IMR-90 (cell line): ENCODE data around the gene SMIM29. TPM values are rescaled to one million over a fixed set of nuclear protein-coding genes. Genes with fewer than 3 reads are reported as not detected.
A peak's percentile ranks its signal among the peaks of the same experiment; 100 is the strongest.

ENCODE experiments used
- ATAC-seq: fragments of 200-7000 bp; cut with Tn5 transposase; 2 replicates; pipeline ENCODE4 v1.9.1; 2020; ENCODE audit warnings: low read depth, mild to moderate bottlenecking, moderate library complexity
- BruUV-seq: library from RNA; stranded (reverse); fragments of 400-500 nt; replicated peaks from 2 replicates; lab custom pipeline; 2021; lab: Mats Ljungman, UMichigan
- CTCF ChIA-PET: fragments of 300-600 bp; formaldehyde crosslinking; extraction: SDS; loops from one replicate; lab custom pipeline; 2021; ENCODE audit warnings: antibody characterized with exemption; lab: Yijun Ruan, JAX
- POLR2A ChIA-PET: fragments of 300-600 bp; sonication (Branson Sonifier 250); formaldehyde crosslinking; loops from one replicate; lab custom pipeline; 2022; ENCODE audit warnings: antibody characterized with exemption; ENCODE audit not compliant: unreplicated experiment; lab: Charles Lee
- DNase-seq: peaks from one replicate; pipeline ENCODE4 v3.0.0; 2013
- H2AFZ ChIP-seq: replicated peaks from 2 replicates; pipeline ENCODE3; 2013; ENCODE audit warnings: low read length, mild to moderate bottlenecking; ENCODE audit not compliant: poor library complexity
- H2AK5ac ChIP-seq: 2 replicates; pipeline ENCODE4 v1.6.1; 2013; ENCODE audit warnings: low read depth, low read length, inconsistent platforms
- H2AK9ac ChIP-seq: replicated peaks from 2 replicates; pipeline ENCODE3; 2013; ENCODE audit warnings: mild to moderate bottlenecking, low read depth, low read length, moderate library complexity; ENCODE audit not compliant: poor library complexity
- H2BK120ac ChIP-seq: 2 replicates; pipeline ENCODE4 v1.6.1; 2013; ENCODE audit warnings: low read depth, low read length, inconsistent platforms
- H2BK15ac ChIP-seq: 3 replicates; pipeline ENCODE4 v1.6.1; 2013; ENCODE audit warnings: low read depth, low read length, inconsistent platforms
- H2BK20ac ChIP-seq: 2 replicates; pipeline ENCODE4 v1.6.1; 2013; ENCODE audit warnings: low read depth, mild to moderate bottlenecking, inconsistent platforms, low read length, moderate library complexity
- H2BK5ac ChIP-seq: 2 replicates; pipeline ENCODE4 v1.6.1; 2013; ENCODE audit warnings: mild to moderate bottlenecking, low read depth, low read length, inconsistent platforms; ENCODE audit not compliant: poor library complexity, severe bottlenecking
- H3K14ac ChIP-seq: replicated peaks from 2 replicates; pipeline ENCODE4 v1.6.1; 2013; ENCODE audit warnings: low read depth, low read length, inconsistent platforms
- H3K18ac ChIP-seq: 2 replicates; pipeline ENCODE4 v1.6.1; 2013; ENCODE audit warnings: low read depth, low read length, control low read depth
- H3K23ac ChIP-seq: 2 replicates; pipeline ENCODE4 v1.6.1; 2013; ENCODE audit warnings: low read depth, low read length, inconsistent platforms
- H3K27ac ChIP-seq: 2 replicates; pipeline ENCODE4 v1.5.1; 2013; ENCODE audit warnings: mild to moderate bottlenecking, control low read depth, low read length; ENCODE audit not compliant: insufficient read depth
- H3K27me3 ChIP-seq: 2 replicates; pipeline ENCODE4 v1.6.1; 2013; ENCODE audit warnings: low read length; ENCODE audit not compliant: control insufficient read depth, insufficient read depth
- H3K36me3 ChIP-seq: 2 replicates; pipeline ENCODE4 v1.6.1; 2013; ENCODE audit warnings: low read length, mixed read lengths; ENCODE audit not compliant: control insufficient read depth, insufficient read depth
- H3K4ac ChIP-seq: 2 replicates; pipeline ENCODE4 v1.6.1; 2013; ENCODE audit warnings: low read depth, low read length, inconsistent platforms
- H3K4me1 ChIP-seq: 2 replicates; pipeline ENCODE4 v1.6.1; 2013; ENCODE audit warnings: low read length, mixed read lengths; ENCODE audit not compliant: control insufficient read depth, insufficient read depth
- H3K4me2 ChIP-seq: 2 replicates; pipeline ENCODE4 v1.6.1; 2013; ENCODE audit warnings: low read depth, mild to moderate bottlenecking, control low read depth, low read length, moderate library complexity
- H3K4me3 ChIP-seq: 2 replicates; pipeline ENCODE4 v1.5.1; 2013; ENCODE audit warnings: low read depth, mild to moderate bottlenecking, control low read depth, low read length, moderate library complexity; ENCODE audit not compliant: insufficient read depth
- H3K56ac ChIP-seq: 2 replicates; pipeline ENCODE4 v1.6.1; 2013; ENCODE audit warnings: low read length, inconsistent platforms; ENCODE audit not compliant: insufficient read depth; ENCODE audit errors: extremely low read depth
- H3K79me1 ChIP-seq, 2 experiments: 2 replicates each; pipeline ENCODE4 v1.6.1; 2013; ENCODE audit warnings: low read length in 2 of 2, inconsistent platforms in 1 of 2, low read depth in 1 of 2
- H3K9ac ChIP-seq: 2 replicates; pipeline ENCODE4 v1.6.1; 2013; ENCODE audit warnings: low read depth, low read length, control low read depth
- H3K9me1 ChIP-seq: 2 replicates; pipeline ENCODE4 v1.6.1; 2013; ENCODE audit warnings: low read length, inconsistent platforms; ENCODE audit not compliant: insufficient read depth
- H3K9me3 ChIP-seq: 2 replicates; pipeline ENCODE4 v1.6.1; 2013; ENCODE audit warnings: low read length; ENCODE audit not compliant: control insufficient read depth, insufficient read depth
- H4K20me1 ChIP-seq: 2 replicates; pipeline ENCODE4 v1.6.1; 2013; ENCODE audit warnings: low read length, inconsistent platforms; ENCODE audit not compliant: insufficient read depth
- H4K5ac ChIP-seq: 2 replicates; pipeline ENCODE4 v1.6.1; 2013; ENCODE audit warnings: mild to moderate bottlenecking, low read depth, low read length, control low read depth
- H4K8ac ChIP-seq, 2 experiments: 2 replicates each; pipeline ENCODE4 v1.6.1; 2013; ENCODE audit warnings: low read depth in 2 of 2, low read length in 2 of 2, control low read depth in 1 of 2, inconsistent platforms in 1 of 2
- H4K91ac ChIP-seq: 2 replicates; pipeline ENCODE4 v1.6.1; 2013; ENCODE audit warnings: low read depth, low read length, inconsistent platforms; ENCODE audit not compliant: insufficient read depth
- CTCF ChIP-seq: conservative IDR thresholded peaks from 2 replicates; pipeline ENCODE4 v1.5.1; 2012; ENCODE audit warnings: mild to moderate bottlenecking, low read depth, low read length, improper control_type of control experiment
- MAFK ChIP-seq: IDR thresholded peaks from 2 replicates; pipeline ENCODE4 v1.6.1; 2012; ENCODE audit warnings: low read depth, low read length, improper control_type of control experiment
- NFE2L2 ChIP-seq: fragments of 150-350 bp; IDR thresholded peaks from 2 replicates; pipeline ENCODE4 v1.6.1; 2016; ENCODE audit warnings: low read depth, mild to moderate bottlenecking, low read length
- USF2 ChIP-seq: fragments of 150-350 bp; IDR thresholded peaks from 2 replicates; pipeline ENCODE4 v1.6.1; 2017; ENCODE audit warnings: mild to moderate bottlenecking, antibody characterized with exemption, low read length, low read depth
- WGBS, 2 experiments: methylation state at CpG; one replicate each; pipeline versions ENCODE4 v1.1.5 to v1.1.7; 2013; ENCODE audit warnings: missing lambda C conversion rate in 2 of 2; ENCODE audit not compliant: insufficient read length in 1 of 2; ENCODE audit errors: extremely low coverage in 2 of 2; 5-methylcytosine and 5-hydroxymethylcytosine counted together
- dilution Hi-C: fragments of 300-500 bp; cut with HindIII; formaldehyde crosslinking; loops from one replicate; pipeline ENCODE4 v1.14.3; 2018; ENCODE audit warnings: low sequenced_read_pairs; ENCODE audit not compliant: unreplicated experiment
- in situ Hi-C: fragments of 300-500 bp; cut with MboI; formaldehyde crosslinking; loops from 3 replicates; pipeline ENCODE4 v1.14.3; 2019; ENCODE audit warnings: low sequenced_read_pairs, inconsistent platforms, mixed read lengths
- intact Hi-C: fragments of 100-400 bp; cut with micrococcal nuclease; formaldehyde crosslinking; loops from 2 replicates; pipeline ENCODE4 v1.10.0; 2022
- polyA plus RNA-seq, 3 experiments: library from polyadenylated mRNA; depleted of rRNA; stranded (reverse); fragments of >200 nt; gene quantifications; 2 replicates each; pipeline ENCODE4 v1.2.3, GENCODE V29; 2012; ENCODE audit warnings: low replicate concordance in 1 of 3
- total RNA-seq: library from RNA; depleted of rRNA; stranded (reverse); fragments of >200 nt; gene quantifications from 2 replicates; pipeline ENCODE4 v1.2.3, GENCODE V29; 2012

The SMIM29 gene
- total and polyA plus RNA-seq, 2 of the 4 experiments (the other 2 are of a cell fraction), result 8.4 to 28.9 TPM

DNA sequence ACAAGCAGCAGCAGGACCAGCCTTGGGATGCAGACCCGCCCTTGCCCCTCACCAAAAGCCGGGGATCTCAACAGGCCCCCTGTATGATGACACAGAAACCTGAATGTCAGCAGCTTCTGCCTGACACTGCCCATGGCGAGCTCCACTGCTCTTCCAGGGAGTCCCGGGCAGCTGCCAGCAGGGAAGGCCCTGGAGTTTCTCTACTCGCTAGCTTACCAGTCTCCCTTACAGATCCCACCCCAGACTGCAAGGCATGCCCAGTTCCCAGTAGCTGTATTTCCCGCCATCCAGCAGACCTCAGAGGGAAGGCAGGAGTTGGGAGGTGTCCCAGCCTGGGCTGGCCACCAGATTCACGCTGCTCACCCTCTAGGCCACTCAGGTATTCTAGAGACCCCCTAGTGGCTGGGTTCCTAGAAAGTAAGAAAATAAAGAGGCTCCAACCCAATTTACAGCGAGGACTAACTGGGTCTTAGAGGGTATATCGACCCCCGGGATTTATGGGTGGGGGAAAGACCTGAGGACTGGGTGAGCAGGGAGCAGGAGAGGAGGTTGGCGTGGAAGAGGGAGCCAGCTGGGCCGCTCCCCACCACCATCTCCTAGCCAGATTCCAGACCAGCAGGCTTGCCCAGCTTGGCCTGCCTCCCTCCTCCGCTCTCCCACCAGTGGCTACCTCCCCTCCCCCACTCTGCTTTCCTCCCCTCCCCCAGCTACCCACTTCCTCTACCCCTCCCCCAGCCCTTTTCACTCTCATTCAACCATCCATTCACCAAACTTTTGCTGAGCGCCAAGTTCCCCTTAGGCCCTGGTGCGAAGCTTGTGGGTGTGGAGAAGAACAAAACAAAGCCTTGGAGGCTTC lies 21.8 kb downstream of the SMIM29 start (continued):
- TF ChIP-seq MAFK, result no peak

DNA sequence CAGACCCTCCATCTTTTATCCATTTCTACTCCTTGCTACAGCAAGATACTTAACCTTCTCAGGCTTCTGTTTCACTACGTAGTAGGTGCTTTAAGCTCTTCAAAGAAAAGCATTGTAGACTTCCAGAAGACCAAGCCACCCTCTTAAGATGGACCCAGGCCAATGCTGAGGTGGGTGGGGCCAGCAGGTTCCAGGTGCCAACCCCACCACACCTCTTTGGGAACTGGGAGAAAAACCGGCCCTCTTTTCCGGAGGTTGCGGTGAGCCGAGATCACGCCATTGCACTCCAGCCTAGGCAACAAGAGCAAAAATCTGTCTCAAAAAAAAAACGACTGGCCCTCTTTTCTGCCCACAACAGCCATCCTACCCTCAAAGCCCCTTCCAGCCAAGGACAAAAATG lies 22.7 kb downstream of the SMIM29 start:
- BruUV-seq, result no TSS peak
- H3K9ac ChIP-seq, result no peak overlapping the region
- 0 out of 3 replicates have a peak overlapping the region, but pooled peaks have one; percentile 43 for H2BK15ac ChIP-seq
- TF ChIP-seq NFE2L2 (no peak), CTCF (no peak), USF2 (no peak)
- H3K4ac ChIP-seq, result no peak overlapping the region
- H2BK5ac ChIP-seq, result no peak overlapping the region
- no peak overlapping the region for H3K14ac ChIP-seq
- H3K4me1 ChIP-seq, result peaks cover 18% of the 10 kb centered on the region
- H3K4me2 ChIP-seq, result no peak overlapping the region
- CTCF ChIA-PET, result no interaction called here
- no peak overlapping the region for H3K23ac ChIP-seq
- no peak overlapping the region for H4K8ac ChIP-seq
- ATAC-seq (no peak), DNase-seq (no peak)
- dilution Hi-C loops, result no loop called here
- H2AFZ ChIP-seq, result no peak overlapping the region
- H2AK5ac ChIP-seq, result no peak overlapping the region; the same call in 1 of the 2 replicates
- H3K18ac ChIP-seq, result no peak overlapping the region
- H3K36me3 ChIP-seq, result no peaks in the 10 kb centered on the region
- no peak overlapping the region for H2BK120ac ChIP-seq
- WGBS, 2 experiments, result 100% methylated on average over 1 of the region's 7 CpGs; no CpG with 5 or more reads in 1 of the 2 experiments
- POLR2A ChIA-PET, result no interaction called here
- peaks cover 0 to 8% of the 10 kb centered on the region in 2 experiments; a peak in 1 of 4 replicates for H3K79me1 ChIP-seq
- H4K20me1 ChIP-seq, result no peaks in the 10 kb centered on the region
- no peak overlapping the region for H3K56ac ChIP-seq
- H3K27me3 ChIP-seq, result no peaks in the 10 kb centered on the region
- intact Hi-C loops, result no loop called here
- peak overlapping the region; percentile 23 for H2AK9ac ChIP-seq
- H3K9me1 ChIP-seq, result peaks cover 17% of the 10 kb centered on the region
- no peaks in the 10 kb centered on the region for H3K9me3 ChIP-seq
- in situ Hi-C loops, result no loop called here
- no peak overlapping the region for H3K27ac ChIP-seq
- H4K5ac ChIP-seq, result no peak overlapping the region
- no peak overlapping the region for H3K4me3 ChIP-seq
- H4K91ac ChIP-seq, result no peak overlapping the region
- H2BK20ac ChIP-seq, result no peak overlapping the region
